ENCODE measurements around the gene FAM110C. TPM values are rescaled to one million over a fixed set of nuclear protein-coding genes. Genes with fewer than 3 reads are reported as not detected.

Gene FAM110C
- total and polyA plus RNA-seq, 4 donors, result 4.8 to 18.2 (median 5.0) TPM

DNA sequence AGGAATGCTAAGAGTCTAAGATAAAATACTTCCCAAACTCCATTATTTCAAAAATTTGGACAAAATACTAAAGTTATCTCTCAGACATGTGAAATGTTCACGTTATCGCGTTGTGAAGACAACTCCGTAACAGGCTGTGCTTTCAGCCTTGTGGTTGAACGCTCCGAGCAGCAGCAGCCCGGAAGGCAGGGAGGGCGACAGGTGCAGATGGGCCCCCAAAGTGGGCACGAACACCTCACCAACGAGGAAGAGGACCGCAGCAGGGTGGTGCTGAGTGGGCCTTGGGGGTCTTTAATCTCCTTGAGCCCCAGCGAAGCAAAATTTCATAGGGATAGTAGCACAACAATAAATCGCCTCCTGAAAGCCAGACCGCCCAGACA lies 1.0 kb upstream of the FAM110C start (continued):
- TF ChIP-seq FOXA1 (IDR thresholded peaks at IDR 0.05), result no peak

DNA sequence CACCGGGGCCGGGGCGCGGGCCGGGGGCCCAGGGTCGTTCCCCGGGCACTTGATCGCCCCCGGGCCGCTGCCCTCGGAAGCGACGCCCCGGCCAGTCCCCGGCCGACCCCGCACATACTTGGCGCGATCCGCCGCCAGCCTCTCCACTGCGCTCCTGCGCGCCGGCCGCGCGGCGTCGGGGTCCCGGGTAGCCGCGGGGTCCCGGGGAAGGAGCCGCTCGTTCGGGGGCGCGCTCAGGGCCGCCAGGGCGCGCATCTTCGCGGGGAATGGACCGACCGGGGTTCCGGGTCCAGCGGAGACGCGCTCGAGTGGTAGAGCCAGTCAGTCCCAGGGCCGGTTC lies 204 bp downstream of the FAM110C start:
- WGBS, result 3% methylated on average over 52 of the region's 52 CpGs
- Histone ChIP-seq H3K9me3 (ENCODE audit: control insufficient read depth in 4 of 4, low read length in 3 of 4) (no peaks in the 10 kb centered on the region), H3K4me3 (ENCODE audit: low read depth in 1 of 3, low read length in 3 of 3) (peak overlapping the region; percentile 91 to 92 (median 91)), H3K9ac (ENCODE audit: low read depth in 1 of 2, low read length in 2 of 2) (peak overlapping the region; percentile 41 to 60), H3K36me3 (ENCODE audit: control insufficient read depth in 4 of 4, insufficient read depth in 3 of 4, low read depth in 1 of 4, low read length in 3 of 4) (peaks cover 0 to 6% (median under 1%) of the 10 kb centered on the region in 4 donors), H3K27me3 (ENCODE audit: control insufficient read depth in 4 of 4, insufficient read depth in 4 of 4, low read length in 3 of 4) (no peaks in the 10 kb centered on the region), H3K4me1 (ENCODE audit: control insufficient read depth in 4 of 4, insufficient read depth in 4 of 4, low read length in 3 of 4) (peaks cover 10 to 43% (median 35%) of the 10 kb centered on the region in 4 donors), H3K27ac (ENCODE audit: low read depth in 1 of 2, low read length in 2 of 2) (peak overlapping the region; percentile 97 to 99)
- TF ChIP-seq, protein P1, sequence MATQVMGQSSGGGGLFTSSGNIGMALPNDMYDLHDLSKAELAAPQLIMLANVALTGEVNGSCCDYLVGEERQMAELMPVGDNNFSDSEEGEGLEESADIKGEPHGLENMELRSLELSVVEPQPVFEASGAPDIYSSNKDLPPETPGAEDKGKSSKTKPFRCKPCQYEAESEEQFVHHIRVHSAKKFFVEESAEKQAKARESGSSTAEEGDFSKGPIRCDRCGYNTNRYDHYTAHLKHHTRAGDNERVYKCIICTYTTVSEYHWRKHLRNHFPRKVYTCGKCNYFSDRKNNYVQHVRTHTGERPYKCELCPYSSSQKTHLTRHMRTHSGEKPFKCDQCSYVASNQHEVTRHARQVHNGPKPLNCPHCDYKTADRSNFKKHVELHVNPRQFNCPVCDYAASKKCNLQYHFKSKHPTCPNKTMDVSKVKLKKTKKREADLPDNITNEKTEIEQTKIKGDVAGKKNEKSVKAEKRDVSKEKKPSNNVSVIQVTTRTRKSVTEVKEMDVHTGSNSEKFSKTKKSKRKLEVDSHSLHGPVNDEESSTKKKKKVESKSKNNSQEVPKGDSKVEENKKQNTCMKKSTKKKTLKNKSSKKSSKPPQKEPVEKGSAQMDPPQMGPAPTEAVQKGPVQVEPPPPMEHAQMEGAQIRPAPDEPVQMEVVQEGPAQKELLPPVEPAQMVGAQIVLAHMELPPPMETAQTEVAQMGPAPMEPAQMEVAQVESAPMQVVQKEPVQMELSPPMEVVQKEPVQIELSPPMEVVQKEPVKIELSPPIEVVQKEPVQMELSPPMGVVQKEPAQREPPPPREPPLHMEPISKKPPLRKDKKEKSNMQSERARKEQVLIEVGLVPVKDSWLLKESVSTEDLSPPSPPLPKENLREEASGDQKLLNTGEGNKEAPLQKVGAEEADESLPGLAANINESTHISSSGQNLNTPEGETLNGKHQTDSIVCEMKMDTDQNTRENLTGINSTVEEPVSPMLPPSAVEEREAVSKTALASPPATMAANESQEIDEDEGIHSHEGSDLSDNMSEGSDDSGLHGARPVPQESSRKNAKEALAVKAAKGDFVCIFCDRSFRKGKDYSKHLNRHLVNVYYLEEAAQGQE (IDR thresholded peaks at IDR 0.05), result no peak
- TF ChIP-seq, protein P2, sequence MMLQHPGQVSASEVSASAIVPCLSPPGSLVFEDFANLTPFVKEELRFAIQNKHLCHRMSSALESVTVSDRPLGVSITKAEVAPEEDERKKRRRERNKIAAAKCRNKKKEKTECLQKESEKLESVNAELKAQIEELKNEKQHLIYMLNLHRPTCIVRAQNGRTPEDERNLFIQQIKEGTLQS (IDR thresholded peaks at IDR 0.05), result no peak
- TF ChIP-seq, protein P3, sequence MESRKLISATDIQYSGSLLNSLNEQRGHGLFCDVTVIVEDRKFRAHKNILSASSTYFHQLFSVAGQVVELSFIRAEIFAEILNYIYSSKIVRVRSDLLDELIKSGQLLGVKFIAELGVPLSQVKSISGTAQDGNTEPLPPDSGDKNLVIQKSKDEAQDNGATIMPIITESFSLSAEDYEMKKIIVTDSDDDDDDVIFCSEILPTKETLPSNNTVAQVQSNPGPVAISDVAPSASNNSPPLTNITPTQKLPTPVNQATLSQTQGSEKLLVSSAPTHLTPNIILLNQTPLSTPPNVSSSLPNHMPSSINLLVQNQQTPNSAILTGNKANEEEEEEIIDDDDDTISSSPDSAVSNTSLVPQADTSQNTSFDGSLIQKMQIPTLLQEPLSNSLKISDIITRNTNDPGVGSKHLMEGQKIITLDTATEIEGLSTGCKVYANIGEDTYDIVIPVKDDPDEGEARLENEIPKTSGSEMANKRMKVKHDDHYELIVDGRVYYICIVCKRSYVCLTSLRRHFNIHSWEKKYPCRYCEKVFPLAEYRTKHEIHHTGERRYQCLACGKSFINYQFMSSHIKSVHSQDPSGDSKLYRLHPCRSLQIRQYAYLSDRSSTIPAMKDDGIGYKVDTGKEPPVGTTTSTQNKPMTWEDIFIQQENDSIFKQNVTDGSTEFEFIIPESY (IDR thresholded peaks at IDR 0.05), result no peak
- no peak for DNase-seq (ENCODE audit: low spot score)

DNA sequence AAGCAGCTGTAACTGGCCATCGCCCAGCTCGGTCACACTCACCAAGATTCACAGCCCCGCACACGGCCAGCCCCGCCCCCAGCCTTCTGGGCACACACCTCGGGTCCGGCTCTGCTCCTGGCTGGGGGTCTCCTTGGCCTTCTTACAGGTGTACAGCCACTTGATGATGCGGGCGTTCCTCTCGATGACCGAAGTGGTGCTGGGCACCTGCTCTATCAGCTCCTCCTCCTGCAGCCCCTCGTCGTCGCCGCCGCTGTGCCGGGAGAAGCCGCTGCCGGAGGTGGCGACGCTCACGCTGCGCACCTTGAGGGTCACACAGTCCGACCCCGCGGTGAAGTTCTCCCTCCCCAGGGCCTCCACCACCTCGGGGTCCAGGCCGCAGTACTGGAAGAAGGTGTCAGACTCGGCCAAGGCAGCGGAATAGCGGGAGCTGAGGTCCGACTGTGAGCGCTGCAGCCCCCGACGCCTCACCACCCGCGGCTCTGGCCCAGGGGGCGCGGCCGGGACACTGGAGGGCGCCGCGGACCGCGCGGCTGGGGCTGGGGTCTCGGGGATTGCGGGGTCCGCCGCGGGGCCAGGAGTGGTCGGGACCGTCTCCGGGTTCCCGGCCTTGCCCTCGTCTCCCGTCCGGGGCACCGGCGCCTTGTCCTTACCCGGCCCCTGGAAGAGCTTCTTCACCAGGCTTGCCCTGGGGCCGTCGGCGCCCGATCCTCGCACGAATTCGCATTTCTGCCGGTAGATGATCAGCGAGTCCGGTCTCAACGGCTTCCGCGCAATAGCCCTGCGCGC lies 769 bp downstream of the FAM110C start:
- TF ChIP-seq JUND (IDR thresholded peaks at IDR 0.05) (no peak), FOXA1 (IDR thresholded peaks at IDR 0.05) (no peak), RAD21 (IDR thresholded peaks at IDR 0.05) (no peak), GABPA (IDR thresholded peaks at IDR 0.05 in 1 of 2, conservative IDR thresholded peaks at IDR 0.05 in 1 of 2) (no peak), HNF4G (IDR thresholded peaks at IDR 0.05) (no peak), NR2F2 (IDR thresholded peaks at IDR 0.05) (no peak)
- TF ChIP-seq, protein P4, sequence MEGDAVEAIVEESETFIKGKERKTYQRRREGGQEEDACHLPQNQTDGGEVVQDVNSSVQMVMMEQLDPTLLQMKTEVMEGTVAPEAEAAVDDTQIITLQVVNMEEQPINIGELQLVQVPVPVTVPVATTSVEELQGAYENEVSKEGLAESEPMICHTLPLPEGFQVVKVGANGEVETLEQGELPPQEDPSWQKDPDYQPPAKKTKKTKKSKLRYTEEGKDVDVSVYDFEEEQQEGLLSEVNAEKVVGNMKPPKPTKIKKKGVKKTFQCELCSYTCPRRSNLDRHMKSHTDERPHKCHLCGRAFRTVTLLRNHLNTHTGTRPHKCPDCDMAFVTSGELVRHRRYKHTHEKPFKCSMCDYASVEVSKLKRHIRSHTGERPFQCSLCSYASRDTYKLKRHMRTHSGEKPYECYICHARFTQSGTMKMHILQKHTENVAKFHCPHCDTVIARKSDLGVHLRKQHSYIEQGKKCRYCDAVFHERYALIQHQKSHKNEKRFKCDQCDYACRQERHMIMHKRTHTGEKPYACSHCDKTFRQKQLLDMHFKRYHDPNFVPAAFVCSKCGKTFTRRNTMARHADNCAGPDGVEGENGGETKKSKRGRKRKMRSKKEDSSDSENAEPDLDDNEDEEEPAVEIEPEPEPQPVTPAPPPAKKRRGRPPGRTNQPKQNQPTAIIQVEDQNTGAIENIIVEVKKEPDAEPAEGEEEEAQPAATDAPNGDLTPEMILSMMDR (IDR thresholded peaks at IDR 0.05; ENCODE audit: low read depth, low read length, missing input control), result no peak
- no peaks in the 10 kb centered on the region for H3K27me3 ChIP-seq (ENCODE audit: control insufficient read depth in 4 of 4, insufficient read depth in 4 of 4, low read length in 3 of 4)
- H3K27ac ChIP-seq (ENCODE audit: low read depth in 1 of 2, low read length in 2 of 2), result peak overlapping the region; percentile 97 to 99
- 3% methylated on average over 76 of the region's 76 CpGs for WGBS
- no peak for DNase-seq (ENCODE audit: low spot score)
- H3K36me3 ChIP-seq (ENCODE audit: control insufficient read depth in 4 of 4, insufficient read depth in 3 of 4, low read depth in 1 of 4, low read length in 3 of 4), result peaks cover 0 to 6% (median under 1%) of the 10 kb centered on the region in 4 donors
- peaks cover 11 to 49% (median 39%) of the 10 kb centered on the region in 4 donors for H3K4me1 ChIP-seq (ENCODE audit: control insufficient read depth in 4 of 4, insufficient read depth in 4 of 4, low read length in 3 of 4)
- H3K9ac ChIP-seq (ENCODE audit: low read depth in 1 of 2, low read length in 2 of 2), result peak overlapping the region; percentile 58 to 60
- H3K4me3 ChIP-seq (ENCODE audit: low read depth in 1 of 3, low read length in 3 of 3), result peak overlapping the region; percentile 91 to 92 (median 91)
- H3K9me3 ChIP-seq (ENCODE audit: control insufficient read depth in 4 of 4, low read length in 3 of 4), result no peaks in the 10 kb centered on the region
